Endothelial cell of umbilical vein (primary cell): ENCODE measurements around the gene PDE3A. TPM values are rescaled to one million over a fixed set of nuclear protein-coding genes. Genes with fewer than 3 reads are reported as not detected.

Source experiments
- BruUV-seq: library from RNA; stranded (reverse); fragments of 400-500 nt; replicated peaks from 2 replicates; lab custom pipeline; 2021; lab: Mats Ljungman, UMichigan
- CTCF ChIA-PET: fragments of 300-600, 350-600 bp; sonication (Branson Sonifier 250); formaldehyde crosslinking; loops from one replicate; lab custom pipeline; 2021; ENCODE audit warnings: antibody characterized with exemption, inconsistent platforms; lab: Charles Lee
- POLR2A ChIA-PET: fragments of 300-600, 350-600 bp; sonication (Branson Sonifier 250); formaldehyde crosslinking; loops from one replicate; lab custom pipeline; 2021; ENCODE audit warnings: antibody characterized with exemption, inconsistent platforms; lab: Charles Lee
- DNase-seq: peaks from one replicate; pipeline ENCODE4 v3.0.0-alpha.2; 2011; ENCODE audit warnings: low read depth, low spot score
- FAIRE-seq: peaks from 2 replicates; lab custom pipeline; 2011; peaks lifted over from hg19 to GRCh38; lab: Jason Lieb, UNC
- H2AFZ ChIP-seq: 2 replicates; pipeline ENCODE4 v1.6.0; 2012; ENCODE audit warnings: low read depth, low read length, control low read depth, inconsistent platforms
- H3K27ac ChIP-seq: 2 replicates; pipeline ENCODE4 v1.5.1; 2011; ENCODE audit warnings: low read depth, mild to moderate bottlenecking, control low read depth, low read length, moderate library complexity; ENCODE audit not compliant: insufficient read depth
- H3K27me3 ChIP-seq, 2 experiments: 2 replicates each; pipeline versions ENCODE4 v1.6.0 to v1.6.1; 2011; ENCODE audit warnings: low read length in 2 of 2, mixed read lengths in 1 of 2; ENCODE audit not compliant: control insufficient read depth in 2 of 2, insufficient read depth in 2 of 2
- H3K36me3 ChIP-seq, 2 experiments: 2 replicates in 1 of 2; 3 replicates in 1 of 2; pipeline ENCODE4 v1.5.1; 2011; ENCODE audit warnings: low read length in 2 of 2, mild to moderate bottlenecking in 1 of 2, moderate library complexity in 1 of 2; ENCODE audit not compliant: control insufficient read depth in 2 of 2, insufficient read depth in 2 of 2; ENCODE audit errors: extremely low read depth in 1 of 2
- H3K4me1 ChIP-seq: 3 replicates; pipeline ENCODE4 v1.5.1; 2011; ENCODE audit warnings: mild to moderate bottlenecking, low read length; ENCODE audit not compliant: control insufficient read depth, insufficient read depth; ENCODE audit errors: extremely low read depth
- H3K4me2 ChIP-seq: 2 replicates; pipeline ENCODE4 v1.6.1; 2011; ENCODE audit warnings: low read length, control low read depth, mixed read lengths; ENCODE audit not compliant: insufficient read depth
- H3K4me3 ChIP-seq, 3 experiments: fragments of 200-600 bp in 1 of 3; sonication (generic), shearing (Covaris generic) in 1 of 3; replicated peaks in 1 of 3; 2 replicates each; pipeline ENCODE4 v1.5.1; 2011 to 2016; ENCODE audit warnings: control low read depth in 3 of 3, low read length in 3 of 3, mild to moderate bottlenecking in 2 of 3, inconsistent platforms in 1 of 3, low read depth in 1 of 3, moderate library complexity in 1 of 3; ENCODE audit not compliant: insufficient read depth in 1 of 3
- H3K79me2 ChIP-seq: 2 replicates; pipeline ENCODE4 v1.6.0; 2012; ENCODE audit warnings: low read length, inconsistent platforms; ENCODE audit not compliant: control insufficient read depth, insufficient read depth
- H3K9ac ChIP-seq: replicated peaks from 2 replicates; pipeline ENCODE3; 2011; ENCODE audit warnings: low read length, control low read depth; ENCODE audit not compliant: insufficient read depth; ENCODE audit errors: extremely low read depth
- H3K9me1 ChIP-seq: replicated peaks from 3 replicates; pipeline ENCODE4 v1.6.0; 2011; ENCODE audit warnings: mild to moderate bottlenecking, low read length; ENCODE audit not compliant: control insufficient read depth, insufficient read depth; ENCODE audit errors: extremely low read depth
- H3K9me3 ChIP-seq: replicated peaks from 2 replicates; pipeline ENCODE4 v1.5.1; 2012; ENCODE audit warnings: low read length, inconsistent platforms; ENCODE audit not compliant: control insufficient read depth, insufficient read depth
- H4K20me1 ChIP-seq: replicated peaks from 2 replicates; pipeline ENCODE3; 2011; ENCODE audit warnings: mild to moderate bottlenecking, low read length; ENCODE audit not compliant: control insufficient read depth, insufficient read depth; ENCODE audit errors: extremely low read depth
- FOS ChIP-seq: IDR thresholded peaks from 2 replicates; pipeline ENCODE4 v1.6.1; 2011; ENCODE audit warnings: mild to moderate bottlenecking, low read length, moderate library complexity, borderline replicate concordance; ENCODE audit not compliant: insufficient read depth
- GATA2 ChIP-seq: IDR thresholded peaks from 2 replicates; pipeline ENCODE4 v1.7.0; 2011; ENCODE audit warnings: low read depth, mild to moderate bottlenecking, moderate library complexity, mixed read lengths, low read length; ENCODE audit not compliant: insufficient read length, insufficient read depth
- MYC ChIP-seq: IDR thresholded peaks from one replicate; pipeline ENCODE4 v1.6.1; 2011; ENCODE audit warnings: mild to moderate bottlenecking, low read depth, low read length
- POLR2A ChIP-seq: IDR thresholded peaks from 2 replicates; pipeline ENCODE4 v1.6.1; 2012; ENCODE audit warnings: low read depth, mild to moderate bottlenecking, control low read depth, low read length
- POLR2AphosphoS5 ChIP-seq: IDR thresholded peaks from 2 replicates; pipeline ENCODE4 v1.6.1; 2012; ENCODE audit warnings: low read depth, mild to moderate bottlenecking, control low read depth, low read length, moderate library complexity; ENCODE audit not compliant: insufficient read depth
- dilution Hi-C: fragments of 300-500 bp; cut with MboI; formaldehyde crosslinking; loops from one replicate; pipeline ENCODE4 v1.15.0; 2019; ENCODE audit warnings: low sequenced_read_pairs; ENCODE audit not compliant: extremely low pct_ligation_motif_present
- intact Hi-C: fragments of 100-400 bp; cut with micrococcal nuclease; formaldehyde crosslinking; loops from one replicate; pipeline ENCODE4 v1.10.0; 2022
- polyA plus RNA-seq, 4 experiments: library from polyadenylated mRNA; depleted of rRNA in 3 of 4; stranded (reverse) in 3 of 4; unstranded in 1 of 4; fragments of >200 nt; gene quantifications; 2 replicates each; pipeline versions ENCODE4 v1.2.1 to v1.2.3, GENCODE V29; 2011 to 2012; ENCODE audit warnings: missing spikeins in 1 of 4
- total RNA-seq: library from RNA; stranded (reverse); gene quantifications from 2 replicates; pipeline ENCODE4 v1.2.3, GENCODE V29; 2021
- TF ChIP-seq, protein P1 (sequence below): IDR thresholded peaks from 2 replicates; pipeline ENCODE4 v1.6.1; 2011; ENCODE audit not compliant: insufficient read depth, insufficient read length
- TF ChIP-seq, protein P2 (sequence below), 2 donors: IDR thresholded peaks; 1 replicate in 1 of 2; 2 replicates in 1 of 2; pipeline ENCODE4 v1.5.1; 2011; ENCODE audit warnings: low read length in 2 of 2, mild to moderate bottlenecking in 2 of 2, moderate library complexity in 2 of 2, control low read depth in 1 of 2, inconsistent platforms in 1 of 2, low read depth in 1 of 2; ENCODE audit not compliant: insufficient read depth in 1 of 2; ENCODE audit errors: extremely low read depth in 1 of 2

PDE3A gene
- total and polyA plus RNA-seq, 2 donors (not counting 3 experiments of a cell fraction or from before 2014, with no cell fraction given) = 14.0 to 27.4 TPM

DNA sequence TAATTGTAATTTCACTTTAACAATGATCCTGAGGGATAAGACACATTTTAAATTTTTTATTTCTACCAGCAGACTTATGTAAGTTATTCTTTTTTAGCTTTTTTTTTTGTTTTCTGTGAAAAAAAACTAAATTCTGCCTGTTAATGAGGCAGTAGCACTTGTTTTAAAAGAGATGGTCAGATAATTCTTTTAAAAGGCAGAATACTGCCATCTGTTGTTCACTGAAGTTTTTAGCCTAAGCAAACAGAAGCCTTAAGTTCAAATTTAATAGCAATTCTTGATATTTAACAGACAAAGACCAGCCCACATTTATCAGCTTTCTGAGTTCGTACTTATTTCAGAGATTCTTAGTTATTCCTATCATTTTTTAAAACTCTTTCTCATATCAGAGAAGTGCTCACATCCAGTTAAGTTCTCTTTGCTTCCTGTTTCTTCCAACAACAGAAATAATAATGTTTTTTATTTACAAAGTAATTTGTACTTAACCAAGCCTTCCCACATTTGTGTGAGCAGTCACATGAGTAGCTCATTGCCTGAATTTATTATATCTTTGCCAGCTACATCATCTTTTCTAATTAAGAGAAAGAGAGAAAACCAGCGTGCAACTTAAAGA lies 233.4 kb downstream of the PDE3A start:
- DNase-seq = peak; percentile 75
- H3K4me3 ChIP-seq = no peak overlapping the region
- no peaks in the 10 kb centered on the region for H4K20me1 ChIP-seq
- dilution Hi-C loops (no loop called here), intact Hi-C loops (loop anchor here (1.0 to 5.0 kb wide), 5 partner anchors 137 to 862 kb away; partner anchors contain the start of gene PDE3A)
- no TSS peak for BruUV-seq
- no peaks in the 10 kb centered on the region for H3K27me3 ChIP-seq
- H3K4me1 ChIP-seq = peaks cover 9% of the 10 kb centered on the region
- CTCF ChIA-PET = interaction anchor here (0.6 to 3.8 kb wide), 30 partner anchors 13 to 1096 kb away, joined by 3 to 27 read pairs (median 4); no protein-coding TSS in a partner anchor
- no peaks in the 10 kb centered on the region for H3K79me2 ChIP-seq
- POLR2A ChIA-PET = no interaction called here
- no peaks in the 10 kb centered on the region for H3K9me1 ChIP-seq
- H3K36me3 ChIP-seq = no peaks in the 10 kb centered on the region
- TF ChIP-seq, protein P1, sequence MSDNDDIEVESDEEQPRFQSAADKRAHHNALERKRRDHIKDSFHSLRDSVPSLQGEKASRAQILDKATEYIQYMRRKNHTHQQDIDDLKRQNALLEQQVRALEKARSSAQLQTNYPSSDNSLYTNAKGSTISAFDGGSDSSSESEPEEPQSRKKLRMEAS = no peak
- TF ChIP-seq FOS (no peak), MYC (no peak), POLR2A (no peak), POLR2AphosphoS5 (no peak), GATA2 (no peak)
- TF ChIP-seq, protein P2, sequence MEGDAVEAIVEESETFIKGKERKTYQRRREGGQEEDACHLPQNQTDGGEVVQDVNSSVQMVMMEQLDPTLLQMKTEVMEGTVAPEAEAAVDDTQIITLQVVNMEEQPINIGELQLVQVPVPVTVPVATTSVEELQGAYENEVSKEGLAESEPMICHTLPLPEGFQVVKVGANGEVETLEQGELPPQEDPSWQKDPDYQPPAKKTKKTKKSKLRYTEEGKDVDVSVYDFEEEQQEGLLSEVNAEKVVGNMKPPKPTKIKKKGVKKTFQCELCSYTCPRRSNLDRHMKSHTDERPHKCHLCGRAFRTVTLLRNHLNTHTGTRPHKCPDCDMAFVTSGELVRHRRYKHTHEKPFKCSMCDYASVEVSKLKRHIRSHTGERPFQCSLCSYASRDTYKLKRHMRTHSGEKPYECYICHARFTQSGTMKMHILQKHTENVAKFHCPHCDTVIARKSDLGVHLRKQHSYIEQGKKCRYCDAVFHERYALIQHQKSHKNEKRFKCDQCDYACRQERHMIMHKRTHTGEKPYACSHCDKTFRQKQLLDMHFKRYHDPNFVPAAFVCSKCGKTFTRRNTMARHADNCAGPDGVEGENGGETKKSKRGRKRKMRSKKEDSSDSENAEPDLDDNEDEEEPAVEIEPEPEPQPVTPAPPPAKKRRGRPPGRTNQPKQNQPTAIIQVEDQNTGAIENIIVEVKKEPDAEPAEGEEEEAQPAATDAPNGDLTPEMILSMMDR (IDR thresholded peaks at IDR 0.05; ENCODE audit: extremely low read depth in 1 of 2, insufficient read depth in 1 of 2, low read depth in 1 of 2, low read length in 2 of 2) = peak in 1 of 2 donors; percentile 24
- H2AFZ ChIP-seq = no peak overlapping the region
- H3K27ac ChIP-seq = no peak overlapping the region
- H3K9ac ChIP-seq = no peak overlapping the region
- H3K4me2 ChIP-seq = no peak overlapping the region
- H3K9me3 ChIP-seq = no peaks in the 10 kb centered on the region
- peak; percentile 15 for FAIRE-seq
